Tibial nerve (tissue), 4 donors: ENCODE results near the gene PANK4.

Experiments
- CTCF ChIP-seq, 5 experiments: fragments of 200-600 bp in 3 of 5; fragments of 450-650 bp in 2 of 5; sonication (generic) in 3 of 5; IDR thresholded peaks; one replicate each; pipeline ENCODE4 v1.5.1; 2016 to 2019; ENCODE audit warnings: antibody characterized with exemption in 5 of 5, mild to moderate bottlenecking in 3 of 5, moderate library complexity in 2 of 5
- EP300 ChIP-seq, 2 donors: sonication (generic); formaldehyde crosslinking; IDR thresholded peaks; one replicate each; pipeline ENCODE4 v1.6.1; 2017; ENCODE audit warnings: antibody characterized with exemption in 2 of 2, mild to moderate bottlenecking in 1 of 2

DNA sequence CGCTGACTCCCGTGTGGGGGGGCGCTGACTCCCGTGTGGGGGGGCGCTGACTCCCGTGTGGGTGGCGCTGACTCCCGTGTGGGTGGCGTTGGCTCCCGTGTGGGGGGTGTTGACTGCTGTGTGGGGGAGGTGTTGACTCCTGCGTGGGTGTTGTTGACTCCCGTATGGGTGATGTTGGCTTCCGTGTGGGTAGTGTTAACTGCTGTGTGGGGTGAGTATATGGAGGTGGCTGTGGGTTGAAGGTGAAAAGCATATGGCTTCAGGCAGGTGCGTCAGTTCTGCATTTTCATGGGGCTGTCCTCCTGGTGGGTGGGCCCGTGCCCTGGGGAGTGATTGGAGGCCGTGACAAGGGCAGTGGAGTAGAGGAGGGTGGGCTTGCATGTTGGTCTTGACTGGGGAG lies 42.4 kb downstream of the PANK4 start:
- TF ChIP-seq EP300 (IDR thresholded peaks at IDR 0.05) (no peak), CTCF (IDR thresholded peaks at IDR 0.05) (no peak)
